ENCODE measurements around the gene FITM2. TPM values are rescaled to one million over a fixed set of nuclear protein-coding genes. Genes with fewer than 3 reads are reported as not detected.

The FITM2 gene
- total and polyA plus RNA-seq, 2 donors (not counting 3 experiments of a cell fraction or from before 2014, with no cell fraction given) = 4.4 to 7.7 TPM

- no TSS peak for BruUV-seq (replicated peaks)
Measured at GRCh38 chr20:44258226-44258890, 52.6 kb downstream of the FITM2 start.

More at GRCh38 chr20:44258226-44258890, 52.6 kb downstream of the FITM2 start:
- Histone ChIP-seq H3K9me3 (replicated peaks; ENCODE audit: control insufficient read depth, insufficient read depth, low read length) (no peaks in the 10 kb centered on the region), H3K4me2 (ENCODE audit: insufficient read depth, low read length) (no peak overlapping the region), H3K27ac (ENCODE audit: insufficient read depth, low read depth, low read length) (no peak overlapping the region), H3K9me1 (replicated peaks; ENCODE audit: control insufficient read depth, extremely low read depth, insufficient read depth, low read length) (no peaks in the 10 kb centered on the region), H3K27me3 (ENCODE audit: control insufficient read depth in 2 of 2, insufficient read depth in 2 of 2, low read length in 2 of 2) (no peaks in the 10 kb centered on the region), H3K9ac (replicated peaks; ENCODE audit: extremely low read depth, insufficient read depth, low read length) (no peak overlapping the region), H3K79me2 (ENCODE audit: control insufficient read depth, insufficient read depth, low read length) (no peaks in the 10 kb centered on the region), H4K20me1 (replicated peaks; ENCODE audit: control insufficient read depth, extremely low read depth, insufficient read depth, low read length) (no peaks in the 10 kb centered on the region), H3K4me3 (replicated peaks in 1 of 3; ENCODE audit: insufficient read depth in 1 of 3, low read depth in 1 of 3, low read length in 3 of 3) (no peak overlapping the region), H2AFZ (ENCODE audit: low read depth, low read length) (no peak overlapping the region), H3K4me1 (ENCODE audit: control insufficient read depth, extremely low read depth, insufficient read depth, low read length) (no peaks in the 10 kb centered on the region), H3K36me3 (ENCODE audit: control insufficient read depth in 2 of 2, extremely low read depth in 1 of 2, insufficient read depth in 2 of 2, low read length in 2 of 2) (no peaks in the 10 kb centered on the region)
- ChIA-PET POLR2A (no interaction called here), CTCF (no interaction called here)
- TF ChIP-seq MAX (IDR thresholded peaks at IDR 0.05; ENCODE audit: insufficient read depth, insufficient read length) (no peak), CTCF (IDR thresholded peaks at IDR 0.05; ENCODE audit: extremely low read depth in 1 of 2, insufficient read depth in 1 of 2, low read depth in 1 of 2, low read length in 2 of 2) (no peak), EZH2 (IDR thresholded peaks at IDR 0.05; ENCODE audit: borderline replicate concordance, low read depth, low read length, severe bottlenecking) (no peak), POLR2A (IDR thresholded peaks at IDR 0.05; ENCODE audit: low read depth, low read length) (no peak), FOS (IDR thresholded peaks at IDR 0.05; ENCODE audit: borderline replicate concordance, insufficient read depth, low read length) (no peak), POLR2AphosphoS5 (IDR thresholded peaks at IDR 0.05; ENCODE audit: insufficient read depth, low read depth, low read length) (no peak), GATA2 (IDR thresholded peaks at IDR 0.05; ENCODE audit: insufficient read depth, insufficient read length, low read depth, low read length) (no peak), MYC (IDR thresholded peaks at IDR 0.05; ENCODE audit: low read depth, low read length) (no peak), JUN (IDR thresholded peaks at IDR 0.05; ENCODE audit: borderline replicate concordance, insufficient read depth, insufficient read length, low read depth) (no peak)
- intact Hi-C loops (cut with micrococcal nuclease) = no loop called here
- DNase-seq (ENCODE audit: low read depth, low spot score) = no peak
- dilution Hi-C loops (cut with MboI; ENCODE audit: extremely low pct_ligation_motif_present, low sequenced_read_pairs) = no loop called here
- no peak for FAIRE-seq
